GM19351 (cell line): ENCODE data around the gene ZNF22.

Source experiments
- ATAC-seq: cut with Tn5 transposase; IDR thresholded peaks from one replicate; pipeline ENCODE4 v1.9.1; 2021; ENCODE audit warnings: mild to moderate bottlenecking, moderate library complexity; ENCODE audit not compliant: unreplicated experiment

The ZNF22 gene

DNA sequence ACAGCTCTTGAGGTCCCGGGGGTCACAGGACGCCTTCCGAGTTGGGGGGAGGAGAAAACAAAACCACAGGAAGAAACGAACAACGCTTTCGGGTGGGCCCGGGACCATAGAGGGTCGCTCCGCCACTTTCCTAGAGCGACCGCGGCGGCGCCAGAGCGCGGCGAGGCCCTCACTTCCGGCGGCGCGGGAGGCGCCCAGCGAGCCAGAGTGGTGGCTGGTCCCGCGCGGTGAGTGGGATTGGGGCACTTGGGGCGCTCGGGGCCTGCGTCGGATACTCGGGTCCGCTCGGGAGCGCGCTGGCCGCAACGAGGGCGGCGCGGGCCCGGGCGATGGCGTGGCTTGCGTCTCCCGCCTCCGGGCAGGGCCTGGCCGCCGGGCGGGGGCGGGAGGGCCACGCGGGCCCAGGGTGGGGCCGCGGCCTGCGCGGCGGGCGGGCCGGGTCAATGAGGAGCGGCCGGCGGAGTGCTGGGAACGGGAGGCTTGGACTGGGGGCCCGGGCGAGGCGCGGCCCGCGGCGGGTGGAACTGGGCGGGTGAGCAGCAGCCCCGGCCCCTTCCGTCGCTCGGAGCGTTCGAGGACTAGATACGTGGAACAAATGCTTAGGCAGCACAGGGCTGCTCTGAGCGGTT lies at the start of gene ZNF22:
Gene ZNF22 (plus strand): TSS at position 172 of the 629 bp plus-strand sequence. CDS start 2,446 bp downstream, outside the sequence.
- ATAC-seq: peak; percentile 72

GRCh38 chr10:44951576-44952226 lies 49.0 kb upstream of the ZNF22 start:
- ATAC-seq: no peak

GRCh38 chr10:44952779-44953231 lies 47.9 kb upstream of the ZNF22 start:
- no peak for ATAC-seq

DNA sequence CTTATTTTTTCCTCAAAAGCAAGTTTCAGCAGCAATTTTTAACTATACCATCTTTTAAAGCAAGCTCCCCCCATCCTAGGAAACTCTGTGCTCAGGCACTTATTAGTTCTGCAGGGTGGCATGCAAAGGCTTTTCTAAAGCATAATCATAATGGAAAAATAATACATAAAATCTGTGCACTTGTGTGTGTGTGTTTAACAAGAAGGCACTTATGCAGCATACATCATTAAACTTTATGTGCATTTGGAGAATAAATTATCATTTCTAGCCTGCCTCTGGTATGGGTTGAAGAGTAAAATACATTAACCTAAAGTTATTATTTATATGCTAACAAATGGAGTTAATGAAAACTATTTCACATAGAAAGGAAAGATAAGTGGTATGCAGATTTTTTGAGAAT lies 46.7 kb upstream of the ZNF22 start:
- no peak for ATAC-seq

DNA sequence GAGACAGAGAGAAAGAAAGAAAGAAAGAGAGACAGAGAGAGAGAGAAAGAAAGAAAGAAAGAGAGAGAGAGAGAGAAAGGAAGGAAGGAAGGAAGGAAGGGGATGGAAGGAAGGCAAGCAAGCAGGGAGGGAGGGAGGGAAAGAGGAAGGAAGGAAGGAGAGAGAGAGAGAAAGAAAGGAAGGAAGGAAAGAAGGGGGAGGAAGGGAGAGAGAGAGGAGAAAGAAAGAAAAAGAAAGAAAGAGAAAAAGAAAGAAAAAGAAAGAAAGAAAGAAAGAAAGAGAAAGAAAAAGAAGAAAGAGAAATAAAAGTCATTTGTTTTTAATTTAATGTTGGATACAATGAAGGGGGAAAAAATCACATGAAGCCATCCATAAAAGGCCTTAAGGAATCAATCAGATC lies 45.8 kb upstream of the ZNF22 start:
- ATAC-seq: no peak

- ATAC-seq: no peak
Measured at GRCh38 chr10:44955413-44956070, 45.2 kb upstream of the ZNF22 start.

GRCh38 chr10:44956226-44956625 lies 44.5 kb upstream of the ZNF22 start:
- ATAC-seq: no peak

DNA sequence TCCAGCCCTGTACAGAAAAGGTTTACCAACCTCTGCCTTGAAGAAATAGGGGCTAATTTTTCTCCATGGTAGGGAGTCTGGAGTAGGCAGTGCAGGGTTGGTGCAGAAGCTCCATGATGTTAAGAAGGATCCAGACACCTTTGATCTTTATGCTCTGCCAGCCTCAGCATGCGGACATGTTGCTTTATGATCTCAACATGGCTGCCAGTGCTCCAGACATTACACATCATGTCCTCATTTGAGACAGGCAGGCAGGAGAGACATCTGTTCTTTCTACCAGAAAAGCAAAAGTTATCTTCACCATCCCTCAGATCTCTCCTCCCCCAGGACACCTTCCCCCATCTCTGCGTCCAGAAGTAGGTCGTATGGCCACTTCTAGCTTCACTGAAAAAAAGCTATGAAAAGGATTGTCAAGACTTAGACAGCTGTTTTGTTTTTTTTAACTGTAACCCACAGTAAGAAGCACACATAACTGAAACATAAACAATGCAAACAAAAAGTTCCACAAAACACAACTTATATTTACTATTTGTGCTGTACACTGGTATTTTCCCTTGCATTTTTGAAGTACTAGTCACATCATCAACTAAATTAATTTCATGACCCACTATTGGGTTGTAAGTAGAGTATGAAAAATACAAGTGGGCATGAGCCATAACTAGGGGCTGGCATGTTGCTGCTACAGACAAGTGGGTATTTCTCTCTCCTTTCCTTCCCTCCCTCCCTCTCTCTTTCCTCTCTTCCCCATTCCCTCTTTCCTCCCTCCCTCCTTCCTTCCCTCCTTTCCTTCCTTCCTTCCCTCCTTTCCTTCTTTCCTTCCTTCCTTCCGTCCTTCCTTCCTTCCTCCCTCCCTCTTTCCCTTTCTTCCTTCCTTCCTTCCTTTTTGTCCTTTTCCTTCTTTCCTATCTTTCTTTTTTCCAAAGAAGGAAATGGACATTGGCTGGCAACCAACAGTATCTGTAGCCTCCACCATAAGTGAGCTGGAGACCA lies 43.7 kb upstream of the ZNF22 start:
- ATAC-seq: no peak

GRCh38 chr10:44958196-44958897 lies 42.4 kb upstream of the ZNF22 start:
- ATAC-seq: no peak

- ATAC-seq: no peak
Measured at GRCh38 chr10:44958898-44959246, 41.9 kb upstream of the ZNF22 start.

GRCh38 chr10:44959247-44960087 lies 41.3 kb upstream of the ZNF22 start, which contains the start of gene RASSF4:
Gene RASSF4 (plus strand): TSS chr10:44959802. CDS start chr10:44970203, 10,401 bp downstream.
- peak; percentile 94 for ATAC-seq

DNA sequence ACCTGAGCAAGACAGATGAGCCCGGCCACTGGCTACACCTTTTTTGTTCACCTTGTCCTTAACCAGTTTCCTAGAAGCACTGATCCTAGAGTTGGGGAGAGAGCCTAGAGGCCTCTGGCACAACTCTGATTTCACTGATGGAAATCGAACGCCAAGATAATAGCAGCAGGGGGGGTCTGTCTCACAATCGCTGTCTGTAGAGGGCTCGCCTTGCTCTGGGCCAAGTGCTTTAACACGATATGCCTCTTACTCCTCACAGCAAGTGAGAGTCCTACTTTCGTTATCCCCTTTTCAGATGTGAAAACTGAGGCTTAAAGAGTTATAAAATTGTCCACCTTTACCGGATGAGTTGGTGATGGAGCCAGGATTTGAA lies 40.6 kb upstream of the ZNF22 start:
- no peak for ATAC-seq

DNA sequence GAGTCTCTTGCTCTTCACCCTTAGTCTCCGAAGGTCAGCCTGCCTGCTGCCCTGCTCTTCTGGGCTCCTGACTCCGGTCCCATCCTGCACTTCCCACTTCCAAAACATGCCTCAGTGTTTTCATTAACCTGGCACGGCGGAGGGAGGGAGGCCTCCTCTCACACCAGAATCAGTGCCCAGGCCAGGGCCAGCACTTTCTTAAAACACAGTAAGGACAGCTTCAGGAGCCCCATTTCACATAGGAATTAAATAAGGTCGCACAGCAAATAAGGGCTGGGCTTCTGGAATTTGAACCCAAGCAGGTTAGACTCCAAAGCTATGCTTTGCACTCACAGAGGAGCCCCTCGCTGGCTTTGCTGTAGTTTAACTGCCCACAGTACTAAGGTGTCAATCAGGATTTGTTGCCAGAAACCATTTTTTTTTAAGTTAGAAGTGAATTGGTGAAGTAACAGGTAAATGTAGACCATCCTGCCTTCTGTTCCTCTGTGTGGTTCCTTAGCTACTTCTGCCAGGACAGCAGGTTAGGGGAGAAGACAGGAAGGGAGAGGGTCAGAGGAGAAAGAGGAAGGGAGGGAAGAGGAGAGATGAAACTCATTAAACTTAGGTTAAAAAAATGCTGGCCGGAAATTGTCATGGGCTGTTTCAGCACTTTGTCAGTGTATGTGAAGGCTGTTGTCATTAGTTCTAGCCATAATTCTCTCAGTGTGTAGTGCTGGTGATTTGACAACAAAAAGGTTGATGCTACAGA lies 40.1 kb upstream of the ZNF22 start:
- no peak for ATAC-seq

DNA sequence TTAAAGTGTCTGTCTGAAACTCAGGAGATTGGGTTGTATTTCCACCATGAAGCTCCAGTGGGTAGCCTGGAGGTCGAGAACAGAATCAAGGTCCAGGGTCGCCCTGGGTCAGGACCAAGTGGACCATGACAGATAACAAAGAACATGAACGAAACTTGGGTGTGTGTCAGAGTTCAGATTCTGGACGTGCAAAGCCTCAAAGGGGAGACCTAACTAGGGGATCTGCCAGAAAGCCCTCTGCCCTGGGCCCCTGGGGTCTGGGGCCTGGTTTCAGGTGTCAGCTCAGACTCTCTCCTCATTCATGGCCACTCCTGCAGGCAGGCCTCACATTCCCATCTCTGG lies 39.5 kb upstream of the ZNF22 start:
- no peak for ATAC-seq

DNA sequence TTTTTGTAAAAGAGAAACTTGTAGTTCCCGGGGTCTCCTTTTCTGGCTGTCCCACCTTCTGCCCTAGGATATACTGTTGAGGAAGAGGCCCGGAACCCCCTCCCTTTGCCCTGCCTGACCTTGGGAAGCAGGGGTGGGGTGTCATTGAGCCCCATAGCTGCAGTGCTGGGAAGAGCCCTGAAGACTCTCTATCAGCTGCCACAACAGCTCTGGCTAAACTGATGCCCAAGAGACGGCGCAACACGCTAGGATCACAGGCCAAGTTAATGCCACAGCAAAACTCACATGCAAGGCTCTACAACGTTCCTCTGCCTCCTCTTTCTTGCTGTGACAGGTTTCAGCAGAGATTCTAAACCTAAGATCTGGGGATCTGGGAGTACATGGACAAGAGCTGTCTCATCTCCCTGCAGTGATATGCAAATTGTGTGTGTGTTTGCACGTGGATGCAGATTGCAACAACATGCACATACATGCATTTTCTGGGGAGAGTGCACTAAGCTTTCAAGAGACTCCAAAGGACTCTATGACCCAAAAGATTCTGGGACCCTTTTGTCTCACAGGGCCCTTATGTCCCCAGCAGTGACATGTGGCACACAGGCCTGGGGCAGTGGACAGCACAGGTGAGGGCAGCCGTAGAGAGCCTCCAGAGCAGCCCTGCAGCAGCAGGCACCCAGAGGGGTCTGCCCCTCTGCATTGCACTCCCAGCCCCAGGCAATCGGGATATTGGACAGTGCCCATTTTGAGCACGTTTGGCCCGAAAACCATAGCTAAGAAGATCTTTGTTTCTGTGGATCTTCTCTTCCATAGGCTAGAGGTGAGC lies 38.6 kb upstream of the ZNF22 start:
- no peak for ATAC-seq

GRCh38 chr10:44962870-44963738 lies 37.6 kb upstream of the ZNF22 start:
- ATAC-seq: no peak
